ENCODE measurements around the gene ALOX15.

The ALOX15 gene

GRCh38 chr17:4674685-4674998 lies 33.2 kb upstream of the ALOX15 start:
- H3K4me1 ChIP-seq = peaks cover 0 to 25% (median 5%) of the 10 kb centered on the region in 10 experiments; a peak in 9 of 20 replicates
- no peak overlapping the region for H3K27ac ChIP-seq
- H3K4me3 ChIP-seq = no peak overlapping the region
- H3K9ac ChIP-seq = no peak overlapping the region
- H3K36me3 ChIP-seq = peaks cover 84 to 100% (median 97%) of the 10 kb centered on the region in 11 experiments
- H3K4me2 ChIP-seq = no peak overlapping the region
- H3K27me3 ChIP-seq = no peaks in the 10 kb centered on the region
- no peaks in the 10 kb centered on the region for H3K9me3 ChIP-seq (replicated peaks in 1 of 11)
- TF ChIP-seq Cebpa-rat (IDR thresholded peaks at IDR 0.05) = no peak
- peaks cover 0 to 67% (median 16%) of the 10 kb centered on the region in 11 experiments; a peak in 11 of 22 replicates for H4K20me1 ChIP-seq

- Histone ChIP-seq H3K4me3 (no peak overlapping the region), H3K4me2 (no peak overlapping the region), H3K36me3 (peaks cover 81 to 100% (median 95%) of the 10 kb centered on the region in 11 experiments), H3K27ac (no peak overlapping the region), H3K4me1 (peaks cover 0 to 23% (median 5%) of the 10 kb centered on the region in 10 experiments; a peak in 9 of 20 replicates), H3K27me3 (no peaks in the 10 kb centered on the region), H4K20me1 (peaks cover 0 to 65% (median 16%) of the 10 kb centered on the region in 11 experiments; a peak in 11 of 22 replicates), H3K9ac (no peak overlapping the region), H3K9me3 (replicated peaks in 1 of 11) (no peaks in the 10 kb centered on the region)
- no peak for TF ChIP-seq Cebpa-rat (IDR thresholded peaks at IDR 0.05)
Observed at GRCh38 chr17:4673986-4674684, 32.7 kb upstream of the ALOX15 start.

- H4K20me1 ChIP-seq = peaks cover 0 to 55% (median 13%) of the 10 kb centered on the region in 11 experiments; a peak in 10 of 22 replicates
- no peak overlapping the region for H3K27ac ChIP-seq
- no peak for TF ChIP-seq Cebpa-rat (IDR thresholded peaks at IDR 0.05)
- no peaks in the 10 kb centered on the region for H3K9me3 ChIP-seq (replicated peaks in 1 of 11)
- H3K36me3 ChIP-seq = peaks cover 73 to 92% (median 86%) of the 10 kb centered on the region in 11 experiments
- peaks cover 0 to 13% (median under 1%) of the 10 kb centered on the region in 10 experiments; a peak in 7 of 20 replicates for H3K4me1 ChIP-seq
- no peak overlapping the region for H3K9ac ChIP-seq
- H3K4me2 ChIP-seq = no peak overlapping the region
- H3K4me3 ChIP-seq = no peak overlapping the region
- H3K27me3 ChIP-seq = no peaks in the 10 kb centered on the region
Observed at GRCh38 chr17:4673169-4673568, 31.7 kb upstream of the ALOX15 start.

GRCh38 chr17:4672751-4673150 lies 31.3 kb upstream of the ALOX15 start:
- H3K4me2 ChIP-seq = no peak overlapping the region
- H3K27ac ChIP-seq = no peak overlapping the region
- peaks cover 70 to 88% (median 82%) of the 10 kb centered on the region in 11 experiments for H3K36me3 ChIP-seq
- no peak overlapping the region for H3K4me3 ChIP-seq
- no peaks in the 10 kb centered on the region for H3K9me3 ChIP-seq (replicated peaks in 1 of 11)
- peaks cover 0 to 51% (median 13%) of the 10 kb centered on the region in 11 experiments; a peak in 9 of 22 replicates for H4K20me1 ChIP-seq
- TF ChIP-seq Cebpa-rat (IDR thresholded peaks at IDR 0.05) = no peak
- H3K27me3 ChIP-seq = no peaks in the 10 kb centered on the region
- no peak overlapping the region for H3K9ac ChIP-seq
- peaks cover 0 to 12% (median 0%) of the 10 kb centered on the region in 10 experiments; a peak in 3 of 20 replicates for H3K4me1 ChIP-seq

GRCh38 chr17:4672055-4672630 lies 30.7 kb upstream of the ALOX15 start:
- H3K27ac ChIP-seq = no peak overlapping the region
- peaks cover 64 to 82% (median 76%) of the 10 kb centered on the region in 11 experiments for H3K36me3 ChIP-seq
- no peaks in the 10 kb centered on the region for H3K9me3 ChIP-seq (replicated peaks in 1 of 11)
- H3K27me3 ChIP-seq = no peaks in the 10 kb centered on the region
- no peak overlapping the region for H3K9ac ChIP-seq
- H4K20me1 ChIP-seq = peaks cover 0 to 45% (median 13%) of the 10 kb centered on the region in 11 experiments; a peak in 9 of 22 replicates
- no peak for TF ChIP-seq Cebpa-rat (IDR thresholded peaks at IDR 0.05)
- H3K4me2 ChIP-seq = no peak overlapping the region
- H3K4me3 ChIP-seq = no peak overlapping the region
- H3K4me1 ChIP-seq = peaks cover 0 to 12% (median 0%) of the 10 kb centered on the region in 10 experiments; a peak in 3 of 20 replicates

GRCh38 chr17:4667166-4667565 lies 25.7 kb upstream of the ALOX15 start:
- no peaks in the 10 kb centered on the region for H3K4me1 ChIP-seq
- H4K20me1 ChIP-seq = peaks cover 0 to 11% (median 0%) of the 10 kb centered on the region in 11 experiments; a peak in 4 of 22 replicates
- no peaks in the 10 kb centered on the region for H3K9me3 ChIP-seq (replicated peaks in 1 of 11)
- no peak overlapping the region for H3K27ac ChIP-seq
- no peaks in the 10 kb centered on the region for H3K27me3 ChIP-seq
- H3K36me3 ChIP-seq = peaks cover 16 to 32% (median 28%) of the 10 kb centered on the region in 11 experiments
- H3K9ac ChIP-seq = no peak overlapping the region
- TF ChIP-seq Cebpa-rat (IDR thresholded peaks at IDR 0.05) = no peak
- no peak overlapping the region for H3K4me3 ChIP-seq
- no peak overlapping the region for H3K4me2 ChIP-seq

GRCh38 chr17:4666296-4666695 lies 24.8 kb upstream of the ALOX15 start:
- no peak overlapping the region for H3K4me2 ChIP-seq

GRCh38 chr17:4665027-4665426 lies 23.5 kb upstream of the ALOX15 start:
- Histone ChIP-seq H3K9me3 (replicated peaks in 1 of 11) (no peaks in the 10 kb centered on the region), H3K27me3 (no peaks in the 10 kb centered on the region), H3K9ac (no peak overlapping the region), H3K36me3 (peaks cover 0 to 11% (median 8%) of the 10 kb centered on the region in 11 experiments; a peak in 13 of 22 replicates), H3K27ac (no peak overlapping the region), H3K4me3 (no peak overlapping the region), H4K20me1 (0 out of 22 replicates have a peak, but pooled peaks cover 0 to 6% (median 0%) of the 10 kb centered on the region in 11 experiments), H3K4me1 (peaks cover 0 to 8% (median 0%) of the 10 kb centered on the region in 10 experiments; a peak in 6 of 20 replicates), H3K4me2 (no peak overlapping the region)
- TF ChIP-seq Cebpa-rat (IDR thresholded peaks at IDR 0.05) = no peak

More at GRCh38 chr17:4666296-4666695, 24.8 kb upstream of the ALOX15 start:
- H3K27ac ChIP-seq = no peak overlapping the region
- H3K27me3 ChIP-seq = no peaks in the 10 kb centered on the region
- peaks cover 0 to 6% (median 0%) of the 10 kb centered on the region in 11 experiments; a peak in 2 of 22 replicates for H4K20me1 ChIP-seq
- no peaks in the 10 kb centered on the region for H3K4me1 ChIP-seq
- peaks cover 8 to 23% (median 19%) of the 10 kb centered on the region in 11 experiments for H3K36me3 ChIP-seq
- H3K9me3 ChIP-seq (replicated peaks in 1 of 11) = no peaks in the 10 kb centered on the region
- no peak overlapping the region for H3K4me3 ChIP-seq
- TF ChIP-seq Cebpa-rat (IDR thresholded peaks at IDR 0.05) = no peak
- no peak overlapping the region for H3K9ac ChIP-seq

GRCh38 chr17:4664230-4664629 lies 22.8 kb upstream of the ALOX15 start:
- no peak overlapping the region for H3K4me2 ChIP-seq
- peaks cover 0 to 3% (median 2%) of the 10 kb centered on the region in 11 experiments; a peak in 2 of 22 replicates for H3K36me3 ChIP-seq
- 0 out of 22 replicates have a peak, but pooled peaks cover 0 to 6% (median 0%) of the 10 kb centered on the region in 11 experiments for H4K20me1 ChIP-seq
- H3K4me1 ChIP-seq = peaks cover 0 to 16% (median 2%) of the 10 kb centered on the region in 10 experiments; a peak in 9 of 20 replicates
- H3K9ac ChIP-seq = no peak overlapping the region
- no peak overlapping the region for H3K27ac ChIP-seq
- no peaks in the 10 kb centered on the region for H3K27me3 ChIP-seq
- H3K4me3 ChIP-seq = no peak overlapping the region
- H3K9me3 ChIP-seq (replicated peaks in 1 of 11) = no peaks in the 10 kb centered on the region
- TF ChIP-seq Cebpa-rat (IDR thresholded peaks at IDR 0.05) = no peak
